Left lung (tissue), 10 donors: Measurements from ENCODE around the gene CDH1. TPM values are rescaled to one million over a fixed set of nuclear protein-coding genes. Genes with fewer than 3 reads are reported as not detected.
"Not testable (repeated sequence)": the region's sequence is repeated elsewhere in the genome, so short reads cannot be mapped to it uniquely, and the experiment has no call there.

Experiments
- ATAC-seq: fragments of 200-7000 bp; cut with Tn5 transposase; one replicate; pipeline ENCODE4 v1.9.1; 2020; ENCODE audit warnings: moderate library complexity
- DNase-seq, 4 donors: peaks; one replicate each; pipeline ENCODE4 v3.0.0-alpha.2; 2013 to 2020
- H3K27ac ChIP-seq, 2 donors: fragments of 200-600 bp; sonication (generic) in 1 of 2; one replicate each; pipeline versions ENCODE4 v1.5.0 to v1.8.0; 2020 to 2021
- H3K27me3 ChIP-seq, 2 donors: fragments of 200-600 bp; sonication (generic) in 1 of 2; one replicate each; pipeline versions ENCODE4 v1.5.0 to v1.8.0; 2020 to 2021
- H3K36me3 ChIP-seq, 2 donors: fragments of 200-600 bp; sonication (generic) in 1 of 2; one replicate each; pipeline versions ENCODE4 v1.5.0 to v1.8.0; 2020 to 2021
- H3K4me1 ChIP-seq, 2 donors: fragments of 200-600 bp; one replicate each; pipeline ENCODE4 v1.8.0; 2021
- H3K4me3 ChIP-seq, 2 donors: fragments of 200-600 bp; sonication (generic) in 1 of 2; one replicate each; pipeline versions ENCODE4 v1.5.0 to v1.8.0; 2020 to 2021; ENCODE audit warnings: mild to moderate bottlenecking in 1 of 2
- H3K9me3 ChIP-seq, 2 donors: fragments of 200-600 bp; sonication (generic) in 1 of 2; one replicate each; pipeline versions ENCODE4 v1.5.0 to v1.8.0; 2020 to 2021
- CTCF ChIP-seq, 2 donors: fragments of 200-600 bp; sonication (generic) in 1 of 2; IDR thresholded peaks; one replicate each; pipeline versions ENCODE4 v1.5.0 to v1.8.0; 2021; ENCODE audit warnings: antibody characterized with exemption in 2 of 2
- intact Hi-C, 2 donors: fragments of 100-400 bp; cut with DNase I; formaldehyde crosslinking; loops; one replicate each; pipeline versions ENCODE4 v1.11.2 to v1.14.2; 2022
- polyA plus RNA-seq, 6 donors: library from polyadenylated mRNA; unstranded; fragments of 120-200 nt; gene quantifications; one replicate each; pipeline ENCODE4 v1.2.1, GENCODE V29; 2013; ENCODE audit not compliant: insufficient read length in 6 of 6
- total RNA-seq, 2 donors: library from RNA; stranded (reverse); fragmentation: NEBNext Ultra II Directional; extraction: Animal tissue kit (Norgen Biotek cat#: 25700); gene quantifications; one replicate each; pipeline ENCODE4 v1.2.1, GENCODE V29; 2021
- donor health status: DM: no; HTN: yes; CAD: no.
- donor health status: DM: no; HTN: no; CAD: no.

The CDH1 gene
- total and polyA plus RNA-seq, 8 donors: 123 to 292 (median 164) TPM

GRCh38 chr16:68835970-68836369 lies 98.9 kb downstream of the CDH1 start:
- Histone ChIP-seq H3K4me1 (no peaks in the 10 kb centered on the region), H3K27ac (no peak overlapping the region), H3K9me3 (no peaks in the 10 kb centered on the region), H3K36me3 (no peaks in the 10 kb centered on the region), H3K4me3 (no peak overlapping the region), H3K27me3 (no peaks in the 10 kb centered on the region)
- TF ChIP-seq CTCF (IDR thresholded peaks at IDR 0.05): no peak
- no peak for ATAC-seq
- no peak for DNase-seq
- intact Hi-C loops: no loop called here

DNA sequence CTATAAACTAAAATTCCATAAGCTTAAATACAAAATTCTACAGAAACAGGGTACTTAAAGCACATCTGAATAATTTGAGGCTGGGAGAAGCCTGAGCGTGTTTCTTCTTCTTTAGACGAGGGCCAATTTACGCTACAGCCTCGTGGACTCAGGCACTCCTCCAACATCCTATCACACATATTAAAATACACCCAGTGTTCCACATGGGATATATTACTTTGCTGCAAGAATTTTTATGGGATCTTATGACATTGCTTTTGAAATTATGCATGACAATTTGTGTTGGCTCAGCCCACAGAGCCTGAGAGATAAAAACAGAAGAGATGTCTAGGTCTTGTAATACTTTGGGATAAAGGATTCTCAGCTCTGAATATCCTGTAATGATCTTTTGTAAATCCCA lies 102.7 kb downstream of the CDH1 start:
- Histone ChIP-seq H3K4me1 (peaks cover 0 to 5% of the 10 kb centered on the region in 2 donors), H3K36me3 (no peaks in the 10 kb centered on the region), H3K4me3 (no peak overlapping the region), H3K9me3 (no peaks in the 10 kb centered on the region), H3K27ac (no peak overlapping the region), H3K27me3 (no peaks in the 10 kb centered on the region)
- DNase-seq: peak in 1 of 4 donors; percentile 9
- no peak for ATAC-seq
- no peak for TF ChIP-seq CTCF (IDR thresholded peaks at IDR 0.05)
- intact Hi-C loops: no loop called here

GRCh38 chr16:68842964-68843481 lies 105.9 kb downstream of the CDH1 start:
- Histone ChIP-seq H3K4me1 (peaks cover 7 to 16% of the 10 kb centered on the region in 2 donors), H3K4me3 (peak overlapping the region; percentile 82 to 84), H3K27ac (peak overlapping the region; percentile 82 to 88)
- DNase-seq, ATAC-seq, H3K36me3 ChIP-seq, H3K27me3 ChIP-seq, H3K9me3 ChIP-seq, intact Hi-C loops: not testable (repeated sequence)

DNA sequence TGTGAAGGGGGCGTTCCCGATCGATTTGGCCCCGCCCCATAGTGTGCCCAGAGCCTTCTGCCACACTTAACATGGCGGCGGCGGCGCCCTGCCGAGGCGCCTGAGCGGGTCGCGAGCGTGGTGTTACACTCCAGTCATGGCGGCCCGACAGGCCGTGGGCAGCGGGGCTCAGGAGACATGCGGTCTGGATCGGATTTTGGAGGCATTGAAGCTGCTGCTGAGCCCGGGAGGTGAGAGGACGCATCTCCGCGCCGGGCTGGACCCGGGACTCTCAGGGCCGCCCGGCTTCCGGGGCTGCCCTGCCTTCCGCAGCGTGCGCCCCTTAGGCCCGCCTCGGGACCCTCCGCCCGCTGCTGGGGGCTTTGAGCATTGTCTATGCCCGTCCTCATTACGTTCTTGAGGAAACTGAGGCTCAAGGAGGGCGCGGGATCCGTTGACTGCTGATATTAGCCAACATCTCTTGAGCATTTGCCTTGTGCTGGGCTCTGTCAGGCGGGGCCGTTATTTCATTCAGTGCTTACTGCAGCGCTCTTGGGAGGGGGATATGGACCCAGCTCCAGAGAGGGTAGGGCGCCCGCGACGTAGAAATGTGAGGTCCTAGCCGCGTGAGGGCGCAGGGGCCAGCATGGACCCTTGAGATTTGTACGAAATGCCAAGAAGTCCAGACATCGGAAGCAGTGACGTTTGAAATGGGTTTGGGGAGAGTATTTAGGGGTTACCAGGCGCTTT lies 106.6 kb downstream of the CDH1 start, which contains the start of gene TANGO6:
Gene TANGO6 (plus strand): TSS at position 50 of the 729 bp plus-strand sequence. CDS start 87 bp downstream, at position 137.
- Histone ChIP-seq H3K4me3 (peak within 1 kb of the TSS; percentile 82 to 84), H3K27ac (peak within 1 kb of the TSS; percentile 82 to 88), H3K27me3 (no peaks in the 10 kb centered on the region), H3K4me1 (peaks cover 7 to 16% of the 10 kb centered on the region in 2 donors), H3K36me3 (no peaks in the 10 kb centered on the region), H3K9me3 (no peaks in the 10 kb centered on the region)
- ATAC-seq (peak; percentile 97), DNase-seq (peak; percentile 83 to 95 (median 86))
- intact Hi-C loops: no loop called here
- no peak for TF ChIP-seq CTCF (IDR thresholded peaks at IDR 0.05)

DNA sequence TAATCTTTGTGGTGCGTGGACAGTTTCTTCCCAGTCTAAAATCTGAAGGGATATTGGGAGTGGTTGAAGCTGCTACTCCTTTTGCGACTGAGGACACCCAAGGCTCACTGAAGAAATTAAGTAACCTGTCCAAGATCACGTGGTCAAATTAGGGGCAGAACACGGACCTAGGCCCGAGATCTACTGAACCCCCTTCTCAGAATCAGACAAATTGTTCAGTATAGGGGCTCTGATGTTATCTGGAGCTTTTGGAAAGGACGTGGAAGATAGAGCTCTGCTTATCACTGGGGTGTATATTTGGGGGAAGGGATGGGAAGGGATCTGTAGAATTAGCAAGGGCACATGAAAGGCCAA lies 107.1 kb downstream of the CDH1 start:
- Histone ChIP-seq H3K4me3 (peak overlapping the region; percentile 82 to 84), H3K27ac (peak overlapping the region; percentile 82 to 88), H3K9me3 (no peaks in the 10 kb centered on the region), H3K36me3 (no peaks in the 10 kb centered on the region), H3K27me3 (no peaks in the 10 kb centered on the region), H3K4me1 (peaks cover 7 to 16% of the 10 kb centered on the region in 2 donors)
- ATAC-seq: peak; percentile 18
- intact Hi-C loops: no loop called here
- TF ChIP-seq CTCF (IDR thresholded peaks at IDR 0.05): no peak
- DNase-seq: no peak
